GM12878 (cell line): ENCODE results near the gene UBE2I. TPM values are rescaled to one million over a fixed set of nuclear protein-coding genes. Genes with fewer than 3 reads are reported as not detected.
A peak's percentile ranks its signal among the peaks of the same experiment; 100 is the strongest.

Source experiments
- ATAC-seq: fragments of 200-7000 bp; cut with Tn5 transposase; 3 replicates; pipeline ENCODE4 v1.9.1; 2020; ENCODE audit warnings: mild to moderate bottlenecking, moderate library complexity
- BruUV-seq: library from RNA; stranded (reverse); fragments of 400-500 nt; replicated peaks from 2 replicates; lab custom pipeline; 2021; lab: Mats Ljungman, UMichigan
- CTCF ChIA-PET: fragments of 300-600 bp; sonication (Branson Sonifier 250); formaldehyde crosslinking; extraction: SDS; loops from one replicate; lab custom pipeline; 2021; ENCODE audit warnings: inconsistent platforms; lab: Yijun Ruan, JAX
- POLR2A ChIA-PET: fragments of 350-600 bp; formaldehyde crosslinking; extraction: SDS; loops from one replicate; lab custom pipeline; 2021; ENCODE audit warnings: inconsistent platforms; lab: Charles Lee
- RAD21 ChIA-PET: fragments of 300-600 bp; sonication (Branson Sonifier 250); formaldehyde crosslinking; loops from one replicate; lab custom pipeline; 2023; ENCODE audit warnings: antibody characterized with exemption; ENCODE audit not compliant: unreplicated experiment; lab: Charles Lee
- SMC1A ChIA-PET: fragments of 300-600 bp; sonication (Branson Sonifier 250); formaldehyde crosslinking; loops from one replicate; lab custom pipeline; 2023; ENCODE audit not compliant: unreplicated experiment, uncharacterized antibody; lab: Charles Lee
- DNase-seq: peaks from one replicate; pipeline ENCODE4 v3.0.0-alpha.2; 2011; ENCODE audit warnings: low read depth, low spot score
- FAIRE-seq: peaks from 3 replicates; lab custom pipeline; 2011; peaks lifted over from hg19 to GRCh38; lab: Jason Lieb, UNC
- H2AFZ ChIP-seq: 2 replicates; pipeline ENCODE4 v1.6.0; 2011; ENCODE audit warnings: low read depth, low read length, control low read depth; ENCODE audit not compliant: control insufficient read depth
- H3K27ac ChIP-seq: 2 replicates; pipeline ENCODE4 v1.5.1; 2011; ENCODE audit warnings: control low read depth; ENCODE audit not compliant: control insufficient read depth, insufficient read depth
- H3K27me3 ChIP-seq, 2 experiments: replicated peaks in 1 of 2; 2 replicates each; pipeline versions ENCODE4 v1.6.0 to v1.6.1; 2011; ENCODE audit warnings: low read length in 1 of 2; ENCODE audit not compliant: control insufficient read depth in 2 of 2, insufficient read depth in 2 of 2
- H3K36me3 ChIP-seq, 2 experiments: 2 replicates each; pipeline ENCODE4 v1.5.1; 2011; ENCODE audit warnings: low read length in 1 of 2; ENCODE audit not compliant: control insufficient read depth in 2 of 2, insufficient read depth in 2 of 2
- H3K4me1 ChIP-seq: 2 replicates; pipeline ENCODE4 v1.6.1; 2011; ENCODE audit warnings: mild to moderate bottlenecking, low read length, moderate library complexity, mixed read lengths; ENCODE audit not compliant: control insufficient read depth, insufficient read depth
- H3K4me2 ChIP-seq: 2 replicates; pipeline ENCODE4 v1.6.0; 2011; ENCODE audit warnings: control low read depth; ENCODE audit not compliant: control insufficient read depth, insufficient read depth
- H3K4me3 ChIP-seq: fragments of 200-600 bp; sonication (generic); 2 replicates; pipeline ENCODE4 v1.5.1; 2016
- H3K79me2 ChIP-seq: 2 replicates; pipeline ENCODE4 v1.6.0; 2011; ENCODE audit warnings: low read length; ENCODE audit not compliant: control insufficient read depth, insufficient read depth
- H3K9ac ChIP-seq: 2 replicates; pipeline ENCODE4 v1.8.0; 2011; ENCODE audit warnings: low read length, control low read depth, mixed read lengths; ENCODE audit not compliant: control insufficient read depth, insufficient read depth
- H3K9me3 ChIP-seq: replicated peaks from 3 replicates; pipeline ENCODE4 v1.5.1; 2011; ENCODE audit warnings: mild to moderate bottlenecking, low read length; ENCODE audit not compliant: control insufficient read depth, insufficient read depth
- H4K20me1 ChIP-seq: 2 replicates; pipeline ENCODE4 v1.6.0; 2011; ENCODE audit not compliant: control insufficient read depth, insufficient read depth
- GABPA ChIP-seq: IDR thresholded peaks from 2 replicates; pipeline ENCODE4 v1.6.1; 2014; ENCODE audit warnings: antibody characterized with exemption, low read depth, mild to moderate bottlenecking, inconsistent platforms
- GATAD2B ChIP-seq: fragments of 450-650 bp; conservative IDR thresholded peaks from 2 replicates; pipeline ENCODE4 v1.6.1; 2017; ENCODE audit warnings: low read depth, mild to moderate bottlenecking, moderate library complexity
- NFIC ChIP-seq: IDR thresholded peaks from 2 replicates; pipeline ENCODE4 v1.6.1; 2012; ENCODE audit warnings: low read depth, mild to moderate bottlenecking, inconsistent platforms, low read length, moderate library complexity
- NR2C1 ChIP-seq: fragments of 450-650 bp; IDR thresholded peaks from 2 replicates; pipeline ENCODE4 v1.6.1; 2017; ENCODE audit warnings: antibody characterized with exemption, mild to moderate bottlenecking, moderate library complexity
- RAD21 ChIP-seq: IDR thresholded peaks from 2 replicates; pipeline ENCODE4 v1.6.1; 2011; ENCODE audit warnings: mild to moderate bottlenecking, low read depth, low read length, moderate library complexity; ENCODE audit not compliant: insufficient read depth
- ZNF217 ChIP-seq: fragments of 450-650 bp; IDR thresholded peaks from 2 replicates; pipeline ENCODE4 v1.6.1; 2017; ENCODE audit warnings: antibody characterized with exemption, mild to moderate bottlenecking
- WGBS: methylation state at CpG from one replicate; pipeline ENCODE4 v1.1.6; 2016; ENCODE audit warnings: low lambda C conversion rate; ENCODE audit not compliant: insufficient replicate concordance, insufficient coverage; ENCODE audit errors: missing lambda C conversion rate; 5-methylcytosine and 5-hydroxymethylcytosine counted together
- in situ Hi-C: fragments of 300-500 bp; cut with MboI; formaldehyde crosslinking; loops from 9 replicates; pipeline ENCODE4 v1.14.3; 2018; ENCODE audit warnings: mixed read lengths
- intact Hi-C: fragments of 100-400 bp; cut with micrococcal nuclease; formaldehyde crosslinking; loops from one replicate; pipeline ENCODE4 v1.14.2; 2022; ENCODE audit not compliant: unreplicated experiment
- polyA plus RNA-seq, 11 experiments: library from polyadenylated mRNA; depleted of rRNA in 4 of 11; unstranded in 6 of 11; stranded (reverse) in 5 of 11; fragments of >200 nt; fragmentation: Nextera tagmentation in 4 of 11; fragmentation: Illumina TruSeq in 1 of 11; extraction: Ambion mirVana in 4 of 11; extraction: Trizol in 1 of 11; gene quantifications; 1 replicate in 1 of 11; 2 replicates in 10 of 11; pipeline versions ENCODE4 v1.2.1 to v1.2.3, GENCODE V29; 2011 to 2016; ENCODE audit warnings: inconsistent platforms in 2 of 11, missing spikeins in 2 of 11, low read depth in 1 of 11
- total RNA-seq, 4 experiments: library from RNA; depleted of rRNA in 3 of 4; stranded (reverse); fragments of >200 nt in 3 of 4; fragmentation: Illumina TruSeq in 1 of 4; extraction: Trizol in 1 of 4; gene quantifications; 2 replicates each; pipeline versions ENCODE4 v1.2.1 to v1.2.3, GENCODE V29; 2013 to 2021
- TF ChIP-seq, protein P1 (sequence below): fragments of 450-650 bp; IDR thresholded peaks from 2 replicates; pipeline ENCODE4 v1.6.1; 2016; ENCODE audit warnings: mild to moderate bottlenecking, moderate library complexity, borderline replicate concordance
- TF ChIP-seq, protein P2 (sequence below): IDR thresholded peaks from 2 replicates; pipeline ENCODE4 v1.6.1; 2011; ENCODE audit warnings: mild to moderate bottlenecking, low read depth, low read length, moderate library complexity; ENCODE audit not compliant: insufficient replicate concordance
- TF ChIP-seq, protein P3 (sequence below): fragments of 450-650 bp; IDR thresholded peaks from 2 replicates; pipeline ENCODE4 v1.6.1; 2017; ENCODE audit warnings: low read depth, mild to moderate bottlenecking, moderate library complexity

UBE2I gene
- total and polyA plus RNA-seq, 10 of the 15 experiments (the other 5 are each of a cell fraction or from before 2014, with no cell fraction given): 47.5 to 243 (median 194) TPM

DNA sequence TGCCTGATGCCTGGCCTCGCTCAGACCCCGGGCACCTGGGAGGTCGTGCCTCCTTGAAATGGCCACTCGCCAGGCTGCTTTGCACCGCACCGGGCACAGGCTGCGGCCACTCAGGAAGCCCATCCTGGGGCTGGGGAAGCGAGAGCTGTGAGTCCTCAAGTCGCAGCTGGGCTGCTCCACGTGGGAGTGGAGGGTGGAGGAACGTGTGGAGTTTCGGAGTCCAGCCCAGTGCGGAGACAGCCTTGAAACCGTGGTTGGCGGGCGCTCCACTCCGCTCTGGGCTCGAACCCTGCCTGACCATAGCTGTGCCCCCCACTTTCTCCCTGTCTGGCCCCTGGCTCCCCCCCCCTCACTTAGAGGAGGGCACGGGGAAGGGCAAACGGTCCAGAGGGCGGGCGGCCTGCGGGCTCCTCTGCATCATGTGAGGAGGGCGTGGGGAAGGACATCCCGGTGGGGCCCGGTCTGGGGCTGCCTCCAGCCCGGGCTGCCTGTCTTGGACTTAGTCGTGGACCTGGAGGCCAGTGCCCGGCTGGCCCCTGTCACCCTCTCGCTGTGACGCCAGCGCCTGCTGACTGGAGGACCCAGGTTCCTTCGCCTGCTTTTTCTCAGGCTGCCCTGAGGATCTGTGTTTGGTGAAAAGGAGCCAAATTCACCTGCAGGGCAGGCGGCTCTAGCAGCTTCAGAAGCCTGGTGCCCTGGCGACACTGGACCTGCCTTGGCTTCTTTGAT, 2.5 kb downstream of the UBE2I start:
- peak overlapping the region; percentile 97 for H3K4me2 ChIP-seq
- ChIA-PET RAD21 (no interaction called here), POLR2A (interaction anchor here (0.5 to 0.6 kb wide), 2 partner anchors 442 to 910 kb away, joined by 3 read pairs; partner anchors contain the start of gene DECR2), SMC1A (no interaction called here), CTCF (no interaction called here)
- peaks cover 52% of the 10 kb centered on the region for H3K79me2 ChIP-seq
- DNase-seq (no peak), FAIRE-seq (no peak), ATAC-seq (no peak)
- H3K4me3 ChIP-seq: peak overlapping the region; percentile 93
- no peaks in the 10 kb centered on the region for H3K9me3 ChIP-seq
- intact Hi-C loops: no loop called here
- H2AFZ ChIP-seq: no peak overlapping the region
- no TSS peak for BruUV-seq
- peaks cover 7% of the 10 kb centered on the region for H3K4me1 ChIP-seq
- in situ Hi-C loops: no loop called here
- H3K9ac ChIP-seq: peak overlapping the region; percentile 100
- H3K36me3 ChIP-seq: peaks cover 13 to 33% of the 10 kb centered on the region in 2 experiments
- peaks cover 35% of the 10 kb centered on the region for H4K20me1 ChIP-seq
- WGBS: 28% methylated on average over 35 of the region's 35 CpGs
- TF ChIP-seq, protein P1, sequence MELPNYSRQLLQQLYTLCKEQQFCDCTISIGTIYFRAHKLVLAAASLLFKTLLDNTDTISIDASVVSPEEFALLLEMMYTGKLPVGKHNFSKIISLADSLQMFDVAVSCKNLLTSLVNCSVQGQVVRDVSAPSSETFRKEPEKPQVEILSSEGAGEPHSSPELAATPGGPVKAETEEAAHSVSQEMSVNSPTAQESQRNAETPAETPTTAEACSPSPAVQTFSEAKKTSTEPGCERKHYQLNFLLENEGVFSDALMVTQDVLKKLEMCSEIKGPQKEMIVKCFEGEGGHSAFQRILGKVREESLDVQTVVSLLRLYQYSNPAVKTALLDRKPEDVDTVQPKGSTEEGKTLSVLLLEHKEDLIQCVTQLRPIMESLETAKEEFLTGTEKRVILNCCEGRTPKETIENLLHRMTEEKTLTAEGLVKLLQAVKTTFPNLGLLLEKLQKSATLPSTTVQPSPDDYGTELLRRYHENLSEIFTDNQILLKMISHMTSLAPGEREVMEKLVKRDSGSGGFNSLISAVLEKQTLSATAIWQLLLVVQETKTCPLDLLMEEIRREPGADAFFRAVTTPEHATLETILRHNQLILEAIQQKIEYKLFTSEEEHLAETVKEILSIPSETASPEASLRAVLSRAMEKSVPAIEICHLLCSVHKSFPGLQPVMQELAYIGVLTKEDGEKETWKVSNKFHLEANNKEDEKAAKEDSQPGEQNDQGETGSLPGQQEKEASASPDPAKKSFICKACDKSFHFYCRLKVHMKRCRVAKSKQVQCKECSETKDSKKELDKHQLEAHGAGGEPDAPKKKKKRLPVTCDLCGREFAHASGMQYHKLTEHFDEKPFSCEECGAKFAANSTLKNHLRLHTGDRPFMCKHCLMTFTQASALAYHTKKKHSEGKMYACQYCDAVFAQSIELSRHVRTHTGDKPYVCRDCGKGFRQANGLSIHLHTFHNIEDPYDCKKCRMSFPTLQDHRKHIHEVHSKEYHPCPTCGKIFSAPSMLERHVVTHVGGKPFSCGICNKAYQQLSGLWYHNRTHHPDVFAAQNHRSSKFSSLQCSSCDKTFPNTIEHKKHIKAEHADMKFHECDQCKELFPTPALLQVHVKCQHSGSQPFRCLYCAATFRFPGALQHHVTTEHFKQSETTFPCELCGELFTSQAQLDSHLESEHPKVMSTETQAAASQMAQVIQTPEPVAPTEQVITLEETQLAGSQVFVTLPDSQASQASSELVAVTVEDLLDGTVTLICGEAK: no peak
- TF ChIP-seq RAD21 (no peak), GABPA (no peak), ZNF217 (no peak), NFIC (no peak), NR2C1 (no peak), GATAD2B (no peak)
- TF ChIP-seq, protein P2, sequence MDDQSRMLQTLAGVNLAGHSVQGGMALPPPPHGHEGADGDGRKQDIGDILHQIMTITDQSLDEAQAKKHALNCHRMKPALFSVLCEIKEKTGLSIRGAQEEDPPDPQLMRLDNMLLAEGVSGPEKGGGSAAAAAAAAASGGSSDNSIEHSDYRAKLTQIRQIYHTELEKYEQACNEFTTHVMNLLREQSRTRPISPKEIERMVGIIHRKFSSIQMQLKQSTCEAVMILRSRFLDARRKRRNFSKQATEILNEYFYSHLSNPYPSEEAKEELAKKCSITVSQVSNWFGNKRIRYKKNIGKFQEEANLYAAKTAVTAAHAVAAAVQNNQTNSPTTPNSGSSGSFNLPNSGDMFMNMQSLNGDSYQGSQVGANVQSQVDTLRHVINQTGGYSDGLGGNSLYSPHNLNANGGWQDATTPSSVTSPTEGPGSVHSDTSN: no peak
- TF ChIP-seq, protein P3, sequence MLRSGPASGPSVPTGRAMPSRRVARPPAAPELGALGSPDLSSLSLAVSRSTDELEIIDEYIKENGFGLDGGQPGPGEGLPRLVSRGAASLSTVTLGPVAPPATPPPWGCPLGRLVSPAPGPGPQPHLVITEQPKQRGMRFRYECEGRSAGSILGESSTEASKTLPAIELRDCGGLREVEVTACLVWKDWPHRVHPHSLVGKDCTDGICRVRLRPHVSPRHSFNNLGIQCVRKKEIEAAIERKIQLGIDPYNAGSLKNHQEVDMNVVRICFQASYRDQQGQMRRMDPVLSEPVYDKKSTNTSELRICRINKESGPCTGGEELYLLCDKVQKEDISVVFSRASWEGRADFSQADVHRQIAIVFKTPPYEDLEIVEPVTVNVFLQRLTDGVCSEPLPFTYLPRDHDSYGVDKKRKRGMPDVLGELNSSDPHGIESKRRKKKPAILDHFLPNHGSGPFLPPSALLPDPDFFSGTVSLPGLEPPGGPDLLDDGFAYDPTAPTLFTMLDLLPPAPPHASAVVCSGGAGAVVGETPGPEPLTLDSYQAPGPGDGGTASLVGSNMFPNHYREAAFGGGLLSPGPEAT: no peak
- H3K27me3 ChIP-seq: no peaks in the 10 kb centered on the region
- peak overlapping the region; percentile 52 for H3K27ac ChIP-seq
